Osteoblast (primary cell): ENCODE results near the gene SNX21. TPM values are rescaled to one million over a fixed set of nuclear protein-coding genes. Genes with fewer than 3 reads are reported as not detected.
"Not testable (repeated sequence)": the region's sequence is repeated elsewhere in the genome, so short reads cannot be mapped to it uniquely, and the experiment has no call there.

Source experiments
- DNase-seq: peaks from one replicate; pipeline ENCODE4 v3.0.0; 2011; ENCODE audit warnings: low spot score, mixed read lengths; ENCODE audit not compliant: insufficient read length; ENCODE audit errors: missing footprints
- H2AFZ ChIP-seq: 2 replicates; pipeline ENCODE4 v1.6.0; 2011; ENCODE audit warnings: mild to moderate bottlenecking, low read length
- H3K27ac ChIP-seq: 2 replicates; pipeline ENCODE4 v1.5.1; 2011; ENCODE audit warnings: mild to moderate bottlenecking, low read depth, low read length, moderate library complexity
- H3K27me3 ChIP-seq: 2 replicates; pipeline ENCODE4 v1.6.0; 2012; ENCODE audit warnings: mild to moderate bottlenecking, control low read depth, inconsistent platforms, low read length, moderate library complexity; ENCODE audit not compliant: insufficient read depth
- H3K36me3 ChIP-seq: 2 replicates; pipeline ENCODE4 v1.5.1; 2011; ENCODE audit warnings: mild to moderate bottlenecking, low read length, control low read depth, moderate library complexity; ENCODE audit not compliant: insufficient read depth
- H3K4me1 ChIP-seq: 2 replicates; pipeline ENCODE4 v1.5.1; 2011; ENCODE audit warnings: mild to moderate bottlenecking, low read length, control low read depth, moderate library complexity; ENCODE audit not compliant: insufficient read depth
- H3K4me2 ChIP-seq: 2 replicates; pipeline ENCODE4 v1.6.0; 2011; ENCODE audit warnings: mild to moderate bottlenecking, low read length; ENCODE audit not compliant: insufficient read depth
- H3K4me3 ChIP-seq: fragments of 200-600 bp; sonication (generic); 3 replicates; pipeline ENCODE4 v1.5.1; 2012; ENCODE audit warnings: mild to moderate bottlenecking, low read length, inconsistent platforms; ENCODE audit not compliant: insufficient read depth
- H3K79me2 ChIP-seq: 2 replicates; pipeline ENCODE4 v1.6.0; 2012; ENCODE audit warnings: mild to moderate bottlenecking, low read length, control low read depth, inconsistent platforms; ENCODE audit not compliant: insufficient read depth
- H3K9me3 ChIP-seq: 2 replicates; pipeline ENCODE4 v1.5.1; 2011; ENCODE audit warnings: low read depth, low read length, control low read depth
- H4K20me1 ChIP-seq: 2 replicates; pipeline ENCODE4 v1.6.0; 2012; ENCODE audit warnings: mild to moderate bottlenecking, low read length, control low read depth; ENCODE audit not compliant: insufficient read depth
- total RNA-seq: library from RNA; depleted of rRNA; stranded (reverse); fragments of >200 nt; gene quantifications from 2 replicates; pipeline ENCODE4 v1.2.3, GENCODE V29; 2012
- TF ChIP-seq, protein P1 (sequence below): IDR thresholded peaks from 2 replicates; pipeline ENCODE4 v1.5.1; 2011; ENCODE audit warnings: mild to moderate bottlenecking, low read depth, low read length, moderate library complexity; ENCODE audit errors: extremely low read depth

The SNX21 gene
- total RNA-seq, 1 donor: 101 TPM

DNA sequence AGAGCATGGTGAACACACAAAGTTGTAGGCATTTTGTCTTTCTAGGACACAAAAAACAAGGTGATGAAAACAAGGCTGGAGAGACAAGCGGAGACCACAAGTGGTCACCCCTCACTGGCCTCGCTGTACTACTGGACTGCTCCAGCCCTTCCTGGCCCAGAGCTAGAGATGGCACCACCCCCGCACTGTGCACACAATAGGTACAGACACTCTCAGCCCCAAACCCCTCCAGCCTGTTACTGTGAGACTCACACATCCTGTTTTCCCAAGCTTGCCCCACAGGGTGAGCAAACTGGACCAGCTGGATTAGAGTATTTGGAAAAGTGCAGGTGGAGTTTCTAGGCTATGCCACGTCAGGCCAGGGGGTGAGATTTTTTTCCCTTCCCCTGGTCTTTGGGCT, 39.0 kb downstream of the SNX21 start:
- DNase-seq: peak; percentile 45
- Histone ChIP-seq H4K20me1 (peaks cover 5% of the 10 kb centered on the region), H3K4me3 (no peak overlapping the region), H3K36me3 (peaks cover 6% of the 10 kb centered on the region), H3K4me2 (no peak overlapping the region), H3K79me2 (no peaks in the 10 kb centered on the region), H3K9me3 (no peaks in the 10 kb centered on the region), H2AFZ (no peak overlapping the region), H3K27ac (no peak overlapping the region), H3K4me1 (peaks cover 7% of the 10 kb centered on the region), H3K27me3 (no peaks in the 10 kb centered on the region)
- TF ChIP-seq, protein P1, sequence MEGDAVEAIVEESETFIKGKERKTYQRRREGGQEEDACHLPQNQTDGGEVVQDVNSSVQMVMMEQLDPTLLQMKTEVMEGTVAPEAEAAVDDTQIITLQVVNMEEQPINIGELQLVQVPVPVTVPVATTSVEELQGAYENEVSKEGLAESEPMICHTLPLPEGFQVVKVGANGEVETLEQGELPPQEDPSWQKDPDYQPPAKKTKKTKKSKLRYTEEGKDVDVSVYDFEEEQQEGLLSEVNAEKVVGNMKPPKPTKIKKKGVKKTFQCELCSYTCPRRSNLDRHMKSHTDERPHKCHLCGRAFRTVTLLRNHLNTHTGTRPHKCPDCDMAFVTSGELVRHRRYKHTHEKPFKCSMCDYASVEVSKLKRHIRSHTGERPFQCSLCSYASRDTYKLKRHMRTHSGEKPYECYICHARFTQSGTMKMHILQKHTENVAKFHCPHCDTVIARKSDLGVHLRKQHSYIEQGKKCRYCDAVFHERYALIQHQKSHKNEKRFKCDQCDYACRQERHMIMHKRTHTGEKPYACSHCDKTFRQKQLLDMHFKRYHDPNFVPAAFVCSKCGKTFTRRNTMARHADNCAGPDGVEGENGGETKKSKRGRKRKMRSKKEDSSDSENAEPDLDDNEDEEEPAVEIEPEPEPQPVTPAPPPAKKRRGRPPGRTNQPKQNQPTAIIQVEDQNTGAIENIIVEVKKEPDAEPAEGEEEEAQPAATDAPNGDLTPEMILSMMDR: no peak

- no peak overlapping the region for H3K4me3 ChIP-seq
- H3K4me1 ChIP-seq: no peaks in the 10 kb centered on the region
- H4K20me1 ChIP-seq: peaks cover 5% of the 10 kb centered on the region
- H3K4me2 ChIP-seq: no peak overlapping the region
- H3K36me3 ChIP-seq: peaks cover 12% of the 10 kb centered on the region
- H3K79me2 ChIP-seq: no peaks in the 10 kb centered on the region
- no peak overlapping the region for H3K27ac ChIP-seq
- H3K27me3 ChIP-seq: no peaks in the 10 kb centered on the region
- DNase-seq: peak; percentile 46
- no peak overlapping the region for H2AFZ ChIP-seq
- no peaks in the 10 kb centered on the region for H3K9me3 ChIP-seq
- TF ChIP-seq, protein P1: no peak
Measured at GRCh38 chr20:45873409-45874103, 40.0 kb downstream of the SNX21 start.

DNA sequence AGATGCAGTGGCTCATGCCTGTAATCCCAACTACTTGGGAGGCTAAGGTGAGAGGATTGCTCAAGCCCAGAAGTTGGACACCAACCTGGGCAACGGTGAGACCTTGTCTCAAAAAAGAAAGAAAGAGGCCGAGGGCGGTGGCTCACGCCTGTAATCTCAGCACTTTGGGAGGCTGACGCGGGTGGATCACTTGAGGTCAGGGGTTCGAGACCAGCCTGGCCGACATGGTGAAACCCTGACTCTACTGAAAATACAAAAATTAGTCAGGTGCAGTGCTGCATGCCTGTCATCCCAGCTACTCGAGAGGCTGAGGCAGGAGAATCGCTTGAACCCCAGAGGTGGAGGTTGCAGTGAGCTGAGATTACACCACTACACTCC, 40.5 kb downstream of the SNX21 start:
- H3K36me3 ChIP-seq: peaks cover 12% of the 10 kb centered on the region
- not testable (repeated sequence) for H3K79me2 ChIP-seq, DNase-seq, H3K4me1 ChIP-seq, H3K4me2 ChIP-seq, H3K4me3 ChIP-seq, H4K20me1 ChIP-seq, H3K27me3 ChIP-seq, H3K27ac ChIP-seq, H2AFZ ChIP-seq, H3K9me3 ChIP-seq

GRCh38 chr20:45874576-45874975, 41.0 kb downstream of the SNX21 start:
- Histone ChIP-seq H4K20me1 (peaks cover 5% of the 10 kb centered on the region), H3K36me3 (peaks cover 12% of the 10 kb centered on the region), H3K27me3 (no peaks in the 10 kb centered on the region), H3K27ac (no peak overlapping the region), H3K4me2 (no peak overlapping the region), H2AFZ (no peak overlapping the region), H3K4me1 (no peaks in the 10 kb centered on the region), H3K79me2 (no peaks in the 10 kb centered on the region), H3K4me3 (no peak overlapping the region), H3K9me3 (no peaks in the 10 kb centered on the region)
- DNase-seq: no peak
- TF ChIP-seq, protein P1: no peak
